ENCODE measurements around the gene ARPIN. TPM values are rescaled to one million over a fixed set of nuclear protein-coding genes. Genes with fewer than 3 reads are reported as not detected.
"Not testable (repeated sequence)": the region's sequence is repeated elsewhere in the genome, so short reads cannot be mapped to it uniquely, and the experiment has no call there.

ARPIN gene
- polyA plus RNA-seq, 3 donors = 28.2 to 30.3 (median 28.9) TPM

GRCh38 chr15:89893696-89894447 lies 18.9 kb downstream of the ARPIN start, which contains the start of gene AP3S2:
Gene AP3S2, minus strand, starts transcription at chr15:89893994. Its CDS starts 45 bp downstream, at chr15:89893949.
- DNase-seq (ENCODE audit: extremely low read depth in 1 of 11, low read depth in 9 of 11, low spot score in 4 of 11) = peak; percentile 85 to 94 (median 90)

- no peak for DNase-seq (ENCODE audit: extremely low read depth in 1 of 11, low read depth in 9 of 11, low spot score in 4 of 11)
These were observed 19.7 kb downstream of the ARPIN start for GRCh38 chr15:89893027-89893426.

- peak in 1 of 11 donors; percentile 20 for DNase-seq (ENCODE audit: extremely low read depth in 1 of 11, low read depth in 9 of 11, low spot score in 4 of 11)
These were observed 24.4 kb downstream of the ARPIN start for GRCh38 chr15:89888214-89888804.

GRCh38 chr15:89885611-89886010 lies 27.1 kb downstream of the ARPIN start:
- DNase-seq (ENCODE audit: extremely low read depth in 1 of 11, low read depth in 9 of 11, low spot score in 4 of 11) = no peak

- DNase-seq (ENCODE audit: extremely low read depth in 1 of 11, low read depth in 9 of 11, low spot score in 4 of 11) = not testable (repeated sequence)
These were observed 27.6 kb downstream of the ARPIN start for GRCh38 chr15:89885179-89885578.

GRCh38 chr15:89883518-89883917 lies 29.2 kb downstream of the ARPIN start:
- no peak for DNase-seq (ENCODE audit: extremely low read depth in 1 of 11, low read depth in 9 of 11, low spot score in 4 of 11)

- DNase-seq (ENCODE audit: extremely low read depth in 1 of 11, low read depth in 9 of 11, low spot score in 4 of 11) = no peak
These were observed 32.0 kb downstream of the ARPIN start for GRCh38 chr15:89880727-89881126.

GRCh38 chr15:89878323-89878722 lies 34.4 kb downstream of the ARPIN start:
- no peak for DNase-seq (ENCODE audit: extremely low read depth in 1 of 11, low read depth in 9 of 11, low spot score in 4 of 11)

GRCh38 chr15:89877083-89877425 lies 35.7 kb downstream of the ARPIN start:
- no peak for DNase-seq (ENCODE audit: extremely low read depth in 1 of 11, low read depth in 9 of 11, low spot score in 4 of 11)

- DNase-seq (ENCODE audit: extremely low read depth in 1 of 11, low read depth in 9 of 11, low spot score in 4 of 11) = no peak
These were observed 36.2 kb downstream of the ARPIN start for GRCh38 chr15:89876396-89877082.

- no peak for DNase-seq (ENCODE audit: extremely low read depth in 1 of 11, low read depth in 9 of 11, low spot score in 4 of 11)
These were observed 37.0 kb downstream of the ARPIN start for GRCh38 chr15:89875741-89876140.

- DNase-seq (ENCODE audit: extremely low read depth in 1 of 11, low read depth in 9 of 11, low spot score in 4 of 11) = peak in 9 of 11 donors; percentile 35 to 68 (median 54)
These were observed 37.7 kb downstream of the ARPIN start for GRCh38 chr15:89874926-89875564.

GRCh38 chr15:89870688-89871288 lies 42.0 kb downstream of the ARPIN start:
- DNase-seq (ENCODE audit: extremely low read depth in 1 of 11, low read depth in 9 of 11, low spot score in 4 of 11) = no peak

- DNase-seq (ENCODE audit: extremely low read depth in 1 of 11, low read depth in 9 of 11, low spot score in 4 of 11) = no peak
These were observed 42.7 kb downstream of the ARPIN start for GRCh38 chr15:89870006-89870405.

GRCh38 chr15:89869490-89869889 lies 43.3 kb downstream of the ARPIN start:
- not testable (repeated sequence) for DNase-seq (ENCODE audit: extremely low read depth in 1 of 11, low read depth in 9 of 11, low spot score in 4 of 11)

GRCh38 chr15:89864958-89865739 lies 47.6 kb downstream of the ARPIN start:
- DNase-seq (ENCODE audit: extremely low read depth in 1 of 11, low read depth in 9 of 11, low spot score in 4 of 11) = no peak

- DNase-seq (ENCODE audit: extremely low read depth in 1 of 11, low read depth in 9 of 11, low spot score in 4 of 11) = no peak
These were observed 48.8 kb downstream of the ARPIN start for GRCh38 chr15:89863918-89864317.

- no peak for DNase-seq (ENCODE audit: extremely low read depth in 1 of 11, low read depth in 9 of 11, low spot score in 4 of 11)
These were observed 51.9 kb downstream of the ARPIN start for GRCh38 chr15:89860891-89861290.

- no peak for DNase-seq (ENCODE audit: extremely low read depth in 1 of 11, low read depth in 9 of 11, low spot score in 4 of 11)
These were observed 52.3 kb downstream of the ARPIN start for GRCh38 chr15:89860431-89860830.
